GM21737 (cell line): ENCODE data around the gene SPI1.

Source experiments
- ATAC-seq: cut with Tn5 transposase; IDR thresholded peaks from one replicate; pipeline ENCODE4 v1.9.1; 2021; ENCODE audit warnings: mild to moderate bottlenecking, moderate library complexity; ENCODE audit not compliant: unreplicated experiment

The SPI1 gene

GRCh38 chr11:47359586-47359985, 18.8 kb downstream of the SPI1 start:
- no peak for ATAC-seq

DNA sequence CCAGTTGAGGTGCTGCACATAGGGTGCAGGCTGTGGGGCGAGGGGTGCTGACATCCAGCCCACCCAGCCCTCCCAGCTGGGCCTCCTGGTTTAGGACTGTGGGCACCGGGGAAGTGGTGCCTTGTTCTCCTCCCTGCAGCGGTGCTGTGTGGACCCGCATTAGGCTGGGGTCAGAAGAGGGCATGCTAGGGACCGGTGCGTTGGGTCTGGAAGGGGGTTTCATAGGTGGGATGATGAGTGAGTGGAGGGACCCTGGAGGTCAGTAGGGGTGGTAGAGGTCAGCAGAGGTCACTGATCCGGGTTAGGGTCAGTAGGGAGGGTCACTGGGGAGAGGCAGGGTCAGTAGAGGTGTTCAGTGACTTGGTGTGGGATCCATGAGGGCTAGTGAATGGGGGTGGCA, 19.2 kb downstream of the SPI1 start:
- no peak for ATAC-seq

DNA sequence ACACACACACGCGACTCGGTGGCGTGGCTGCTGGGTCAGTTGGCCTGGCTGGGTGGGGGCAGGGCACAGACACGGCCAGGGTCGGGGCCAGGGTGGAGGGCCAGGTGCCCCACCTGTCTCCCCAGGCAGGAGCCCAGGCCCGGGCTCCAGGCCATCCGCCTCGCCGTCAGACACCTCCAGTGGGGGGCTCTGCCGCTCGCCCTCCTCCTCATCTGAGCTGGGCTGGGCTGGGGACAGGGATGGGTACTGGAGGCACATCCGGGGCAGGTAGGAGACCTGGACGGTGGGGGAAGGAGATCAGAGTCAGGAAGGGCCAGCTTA, 19.7 kb downstream of the SPI1 start:
- no peak for ATAC-seq

DNA sequence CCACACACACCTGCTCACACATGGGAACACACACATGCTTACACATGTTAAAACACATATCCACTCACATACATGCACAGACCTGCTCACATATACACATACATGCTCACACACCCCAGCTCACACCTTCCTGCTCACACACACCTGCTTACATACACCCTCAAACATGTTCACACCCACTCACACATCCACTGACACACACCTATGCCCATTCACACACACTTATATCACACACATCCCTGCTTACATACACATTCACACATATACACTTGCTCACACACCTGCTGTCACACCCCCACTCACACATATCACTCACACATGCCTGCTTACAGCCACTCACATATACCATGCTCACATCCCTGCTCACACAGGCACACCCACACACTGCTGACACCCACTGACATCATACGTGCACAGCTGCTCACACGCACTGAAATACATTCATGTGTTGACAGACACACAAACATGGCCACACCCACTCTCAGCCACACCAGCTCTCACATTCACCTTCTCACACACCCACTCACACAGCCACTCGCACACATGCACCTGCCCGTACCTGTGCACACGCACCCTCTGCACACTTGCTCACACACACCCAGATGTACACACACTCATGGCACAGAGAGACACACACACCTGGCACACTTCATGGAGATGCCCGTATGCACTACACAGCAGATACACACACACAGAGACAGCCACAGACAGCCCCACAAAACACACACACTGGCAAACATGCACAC, 20.2 kb downstream of the SPI1 start:
- no peak for ATAC-seq

- no peak for ATAC-seq
These were observed 21.4 kb downstream of the SPI1 start for GRCh38 chr11:47356998-47357329.

- ATAC-seq: no peak
These were observed 22.0 kb downstream of the SPI1 start for GRCh38 chr11:47356129-47356997.

- no peak for ATAC-seq
These were observed 22.8 kb downstream of the SPI1 start for GRCh38 chr11:47355283-47356128.

GRCh38 chr11:47354913-47355282, 23.4 kb downstream of the SPI1 start:
- no peak for ATAC-seq

DNA sequence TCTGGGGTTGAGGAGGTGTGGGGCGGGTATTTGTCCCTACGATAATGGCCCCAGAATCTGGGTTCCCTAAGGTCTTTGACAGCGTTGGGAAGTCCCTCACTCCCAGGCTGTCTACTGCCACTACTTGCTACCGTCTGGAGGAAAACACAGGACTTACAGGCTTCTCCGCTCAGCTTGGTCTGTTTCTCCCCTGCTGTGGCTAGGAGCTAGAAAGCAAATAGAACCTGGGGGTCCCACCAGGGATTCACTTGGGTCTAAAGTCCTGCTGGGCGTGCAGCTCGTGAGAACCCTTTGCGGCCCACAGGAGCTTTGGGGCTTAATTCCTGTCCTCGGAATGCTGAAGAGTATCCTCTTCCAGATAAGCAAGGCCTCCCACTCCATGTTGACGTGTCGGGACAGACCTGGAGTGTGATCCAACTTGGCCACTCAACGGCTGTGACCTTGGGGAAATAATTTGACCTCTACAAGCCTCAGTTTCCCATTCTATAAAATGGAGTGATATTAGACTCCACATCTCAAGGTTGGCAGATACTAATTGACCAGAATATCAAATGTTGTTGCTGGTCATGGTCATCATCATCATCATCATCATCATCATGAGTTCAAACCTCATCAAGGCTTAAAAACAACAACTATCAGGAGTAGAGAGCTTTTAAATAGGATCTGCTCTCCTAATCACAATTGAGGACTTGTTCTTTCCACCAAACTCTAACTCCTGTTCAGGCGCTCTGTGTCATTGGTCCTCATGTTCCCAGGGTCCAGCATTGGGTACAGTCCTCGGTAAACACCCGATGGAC, 24.2 kb downstream of the SPI1 start:
- no peak for ATAC-seq

DNA sequence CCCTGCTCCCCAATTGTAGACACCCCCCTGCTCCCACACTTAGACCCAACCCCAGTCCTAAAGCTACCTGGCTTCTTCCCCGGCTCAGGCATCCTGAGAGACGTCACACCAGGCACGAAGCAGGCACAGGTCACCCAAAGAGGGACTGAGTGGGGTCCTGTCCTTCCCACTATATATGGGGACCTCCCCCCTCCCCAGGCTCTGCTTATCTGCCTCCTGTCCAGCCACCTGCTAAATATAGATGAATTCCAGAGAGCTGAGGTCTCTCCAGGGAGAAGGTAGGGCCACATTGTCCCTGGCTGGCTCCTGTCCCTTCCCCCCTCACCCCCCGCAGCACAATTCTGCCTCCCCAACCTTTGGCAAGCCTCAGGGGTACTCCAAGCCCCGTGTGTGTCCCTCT, 25.8 kb downstream of the SPI1 start, which contains the start of gene MYBPC3:
TSS of gene MYBPC3 (minus strand) at position 147 of the 400 bp plus-strand sequence. CDS start at position 92, 55 bp downstream.
- no peak for ATAC-seq

- no peak for ATAC-seq
These were observed 26.9 kb downstream of the SPI1 start for GRCh38 chr11:47351156-47352126.

- no peak for ATAC-seq
These were observed 28.0 kb downstream of the SPI1 start for GRCh38 chr11:47350315-47350714.

- no peak for ATAC-seq
These were observed 28.7 kb downstream of the SPI1 start for GRCh38 chr11:47349521-47350095.

DNA sequence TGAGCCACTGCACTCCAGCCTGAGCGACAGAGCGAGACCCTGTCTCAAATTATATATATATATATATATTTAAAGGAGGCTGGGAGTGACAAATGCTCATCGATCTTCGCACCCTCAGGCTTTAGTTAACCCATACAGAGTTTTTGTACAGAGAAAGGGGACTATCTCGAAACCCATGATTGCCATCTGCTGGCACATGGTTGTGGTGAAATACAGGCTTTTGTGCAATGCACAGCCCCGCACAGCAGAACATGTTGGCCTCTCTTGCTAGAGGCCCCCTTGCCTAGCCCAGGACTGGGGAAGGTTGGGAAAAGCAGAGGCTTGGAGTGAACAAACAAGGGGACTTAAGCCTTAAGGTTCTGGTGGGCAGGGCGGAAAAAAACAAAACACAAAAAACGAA, 29.5 kb downstream of the SPI1 start:
- ATAC-seq: no peak

- ATAC-seq: no peak
These were observed 30.1 kb downstream of the SPI1 start for GRCh38 chr11:47348131-47348802.

DNA sequence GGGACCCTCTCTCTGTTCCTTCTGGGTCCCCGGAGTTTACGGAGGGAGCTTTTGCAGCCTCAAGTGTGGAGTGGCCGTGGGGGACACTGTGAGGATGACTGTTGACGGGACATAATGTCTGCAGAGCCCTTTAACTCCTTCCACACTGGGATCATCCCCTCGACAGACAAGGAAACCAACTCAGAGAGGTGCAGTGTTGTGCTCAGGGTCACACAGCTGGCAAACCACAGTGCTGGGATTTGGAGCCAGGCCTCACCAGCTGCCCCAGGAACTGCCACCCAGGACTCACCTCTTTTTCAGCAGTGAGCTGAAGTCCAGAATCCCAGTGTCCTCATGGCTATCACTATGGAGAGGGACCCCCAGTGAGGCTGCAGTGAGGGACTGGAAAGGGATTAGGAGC, 31.2 kb downstream of the SPI1 start:
- ATAC-seq: no peak

- no peak for ATAC-seq
These were observed 32.3 kb downstream of the SPI1 start for GRCh38 chr11:47345890-47346563.

DNA sequence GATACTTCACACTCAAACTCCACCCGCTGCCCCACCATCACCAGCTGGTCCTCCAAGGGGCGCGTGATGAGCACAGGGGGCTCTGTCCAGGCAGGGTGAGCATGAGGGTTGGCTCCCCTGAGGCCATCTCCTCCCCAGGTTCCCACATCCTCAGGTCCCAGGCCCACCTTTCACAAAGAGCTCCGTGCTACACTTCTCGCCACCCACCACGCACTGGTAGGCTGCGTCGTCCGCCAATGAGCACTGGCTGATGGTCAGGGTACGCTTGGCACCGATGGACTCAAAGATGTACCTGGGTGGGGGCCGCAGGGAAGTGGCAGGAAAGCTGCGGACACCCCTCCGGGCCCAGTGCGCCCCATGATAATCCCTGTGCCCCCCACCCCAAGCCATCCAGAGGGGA, 35.5 kb downstream of the SPI1 start:
- no peak for ATAC-seq
